Stimulated activated CD8-positive, alpha-beta memory T cell treated with anti-CD3 and anti-CD28 coated beads, Interleukin-7, amount 100 ng/mL, for 24 hours (primary cell): ENCODE data around the gene DLK1.

ENCODE experiments used
- DNase-seq: peaks from one replicate; pipeline ENCODE4 v3.0.0-alpha.2; 2020; ENCODE audit warnings: low read depth

The DLK1 gene

DNA sequence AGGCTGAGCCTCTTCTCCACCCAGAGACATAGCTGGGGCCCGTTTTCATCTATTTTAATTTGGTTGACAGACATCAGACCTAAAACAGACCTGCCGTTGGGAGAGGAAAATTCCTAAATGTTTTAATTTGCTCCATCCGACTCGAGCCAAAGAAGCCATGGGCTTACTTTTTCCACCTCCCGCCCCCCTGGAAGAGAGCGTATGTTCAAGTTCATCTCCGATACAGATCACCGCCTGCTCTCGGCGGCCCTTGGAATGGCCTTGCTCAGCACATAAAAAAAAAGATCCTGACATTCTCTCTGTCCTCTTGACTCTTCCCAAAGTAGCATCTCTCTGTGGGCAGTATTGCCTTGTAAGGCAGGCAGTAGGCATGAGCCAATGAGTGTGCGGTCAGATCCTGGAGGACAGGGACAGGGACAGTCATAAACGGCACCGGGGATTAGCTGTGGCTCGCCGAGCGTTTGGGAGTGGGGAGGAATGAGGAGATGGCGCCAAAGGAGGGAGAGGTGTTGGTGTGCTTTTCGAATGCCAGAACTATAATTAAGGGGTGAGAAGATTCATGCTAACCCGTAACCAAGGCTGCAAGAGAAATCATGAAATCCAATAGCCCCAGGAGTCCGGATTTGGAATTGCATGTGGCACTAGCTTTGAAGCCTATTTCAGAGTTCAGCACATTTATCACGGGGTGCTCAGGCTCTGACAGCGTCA is 51.3 kb downstream of the DLK1 start:
- no peak for DNase-seq

DNA sequence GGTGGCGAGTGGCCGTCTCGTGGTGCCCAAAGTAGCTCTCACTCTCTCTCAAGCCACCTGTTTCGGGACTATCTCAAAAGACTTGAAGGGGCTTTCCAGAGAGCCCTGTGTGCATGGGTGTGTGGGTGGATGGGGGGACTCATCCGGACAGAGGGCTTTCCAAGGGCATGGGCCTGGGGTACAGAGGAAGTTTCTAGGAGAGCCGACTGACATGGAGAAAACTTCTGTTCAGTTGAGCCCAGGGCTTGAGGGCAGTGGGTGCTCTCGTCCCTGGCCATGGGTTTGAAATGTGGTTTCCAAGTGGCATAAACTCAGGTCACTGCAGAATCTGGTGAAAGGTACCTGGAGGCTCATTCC is 51.8 kb downstream of the DLK1 start:
- DNase-seq, result no peak

DNA sequence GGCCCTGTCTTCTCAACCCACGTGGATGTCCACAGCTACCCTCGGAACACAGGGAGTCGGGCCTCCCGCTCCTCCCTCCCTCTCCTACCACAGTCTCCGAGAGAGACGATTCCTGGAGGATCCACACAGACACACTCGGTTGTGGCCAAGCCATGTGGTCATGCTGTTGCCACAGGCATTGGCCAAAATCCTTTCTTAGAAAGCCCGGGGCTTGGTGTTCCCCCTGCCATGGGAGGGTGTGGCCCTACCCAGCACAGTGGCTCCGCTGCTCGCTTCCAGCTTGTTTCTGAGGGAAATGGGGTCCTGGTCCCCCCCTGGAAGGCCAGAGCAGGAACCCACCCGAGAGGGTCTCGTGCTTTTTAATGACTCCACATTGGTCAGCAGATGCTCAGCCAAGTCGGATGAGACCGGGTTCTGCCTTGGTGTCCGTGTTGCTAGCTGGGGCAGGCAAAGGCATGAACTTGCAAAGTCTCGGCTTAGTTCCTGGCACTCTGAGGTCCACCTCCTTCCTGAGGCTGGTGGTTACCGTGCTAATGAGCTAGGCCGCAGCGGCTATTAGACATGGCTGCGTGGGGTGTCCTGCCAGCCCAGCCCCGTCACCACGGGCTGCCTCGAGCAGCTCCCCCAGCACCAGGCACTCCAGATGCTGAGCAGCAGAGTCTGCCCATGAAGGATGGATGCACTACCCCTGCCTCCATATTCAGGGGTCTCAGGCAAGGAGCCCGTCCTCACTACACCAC is 52.4 kb downstream of the DLK1 start:
- no peak for DNase-seq

DNA sequence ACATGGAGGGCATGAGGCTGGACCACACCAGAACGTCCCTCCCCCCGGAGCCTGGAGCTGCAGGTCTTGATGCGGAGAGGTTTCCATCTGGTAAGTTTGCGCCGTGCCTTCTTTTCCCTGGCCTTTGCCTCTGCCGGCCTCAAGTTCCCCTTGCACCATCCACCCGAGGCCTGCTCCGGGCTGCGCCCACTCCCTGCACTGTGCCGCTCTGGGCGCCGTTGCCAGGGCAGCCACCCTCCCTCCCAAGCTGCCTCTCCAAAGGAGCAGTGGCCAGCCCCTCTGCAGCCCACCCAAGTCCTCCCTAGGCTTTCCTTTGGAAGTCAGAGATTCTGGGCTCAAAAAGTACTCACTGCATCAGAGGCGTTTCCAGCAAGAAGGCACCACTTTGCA is 53.0 kb downstream of the DLK1 start:
- no peak for DNase-seq

DNA sequence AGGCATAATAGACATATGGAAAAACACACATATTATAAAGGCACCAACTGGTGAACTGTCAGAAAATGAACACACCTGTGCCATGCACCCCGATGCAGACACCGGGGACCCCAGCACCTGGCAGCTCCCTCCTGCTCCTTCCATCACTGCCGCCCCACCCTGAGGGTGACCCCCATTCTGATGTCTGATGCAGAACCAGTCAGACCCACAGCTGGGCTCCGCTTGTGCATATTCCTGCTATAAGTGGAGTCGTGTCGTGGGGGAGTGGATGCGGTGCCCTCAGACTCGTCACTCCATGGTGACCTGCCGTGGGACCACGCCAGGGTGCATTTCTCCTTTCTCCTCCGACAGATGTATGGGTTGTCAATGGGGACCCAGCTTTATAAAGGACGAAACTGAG is 53.6 kb downstream of the DLK1 start:
- no peak for DNase-seq

DNA sequence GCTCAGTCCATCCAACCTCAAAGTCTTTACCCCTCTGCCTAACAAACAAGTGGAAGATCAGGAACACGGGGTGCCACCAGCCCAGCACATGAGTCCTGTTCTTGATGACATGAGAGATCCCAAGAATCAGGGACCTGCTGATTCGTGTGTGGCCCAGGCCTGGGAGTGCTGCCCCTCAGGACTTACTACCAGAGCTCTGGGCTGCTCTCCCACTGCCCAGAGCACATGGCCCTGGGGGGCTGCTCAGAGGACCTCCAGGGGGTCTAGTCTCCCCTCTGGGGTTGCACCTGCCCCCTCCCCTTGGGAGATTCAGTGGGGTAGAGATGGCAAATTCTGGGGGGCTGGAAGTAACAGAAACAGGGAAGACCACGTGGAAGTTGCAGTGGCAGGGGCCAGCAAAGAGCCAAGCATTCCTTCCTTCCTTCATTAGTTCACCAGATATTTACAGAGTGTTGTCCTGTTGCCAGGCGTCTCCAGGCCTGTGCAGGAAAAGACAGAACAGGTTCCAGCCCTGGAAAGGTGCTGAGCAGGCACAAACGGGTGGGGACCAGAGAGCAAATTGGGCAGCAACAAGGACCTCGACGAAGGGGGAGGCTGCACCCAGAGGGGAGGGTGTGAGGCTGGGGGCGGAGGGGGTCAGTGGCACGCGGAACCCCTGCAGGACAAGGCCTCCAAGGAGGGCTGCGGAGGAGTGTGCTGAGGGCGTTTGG is 54.1 kb downstream of the DLK1 start:
- no peak for DNase-seq

DNA sequence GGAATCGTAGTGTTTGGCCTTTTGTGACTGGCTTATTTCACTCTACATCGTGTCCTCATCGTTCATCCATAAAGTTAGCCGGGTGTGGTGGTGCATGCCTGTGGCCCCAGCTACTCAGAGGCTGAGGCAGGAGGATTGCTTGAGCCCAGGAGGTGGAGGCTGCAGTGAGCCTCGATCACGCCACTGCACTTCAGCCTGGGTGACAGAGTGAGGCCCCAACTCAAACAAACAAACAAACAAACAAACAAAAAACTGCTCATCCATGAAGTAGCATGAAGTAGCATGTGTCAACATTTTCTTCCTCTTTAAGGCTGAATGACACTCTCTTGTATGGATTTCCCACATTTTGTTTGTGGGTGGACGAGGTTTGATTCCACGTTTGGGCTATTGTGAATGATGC is 55.3 kb downstream of the DLK1 start:
- DNase-seq, result no peak

DNA sequence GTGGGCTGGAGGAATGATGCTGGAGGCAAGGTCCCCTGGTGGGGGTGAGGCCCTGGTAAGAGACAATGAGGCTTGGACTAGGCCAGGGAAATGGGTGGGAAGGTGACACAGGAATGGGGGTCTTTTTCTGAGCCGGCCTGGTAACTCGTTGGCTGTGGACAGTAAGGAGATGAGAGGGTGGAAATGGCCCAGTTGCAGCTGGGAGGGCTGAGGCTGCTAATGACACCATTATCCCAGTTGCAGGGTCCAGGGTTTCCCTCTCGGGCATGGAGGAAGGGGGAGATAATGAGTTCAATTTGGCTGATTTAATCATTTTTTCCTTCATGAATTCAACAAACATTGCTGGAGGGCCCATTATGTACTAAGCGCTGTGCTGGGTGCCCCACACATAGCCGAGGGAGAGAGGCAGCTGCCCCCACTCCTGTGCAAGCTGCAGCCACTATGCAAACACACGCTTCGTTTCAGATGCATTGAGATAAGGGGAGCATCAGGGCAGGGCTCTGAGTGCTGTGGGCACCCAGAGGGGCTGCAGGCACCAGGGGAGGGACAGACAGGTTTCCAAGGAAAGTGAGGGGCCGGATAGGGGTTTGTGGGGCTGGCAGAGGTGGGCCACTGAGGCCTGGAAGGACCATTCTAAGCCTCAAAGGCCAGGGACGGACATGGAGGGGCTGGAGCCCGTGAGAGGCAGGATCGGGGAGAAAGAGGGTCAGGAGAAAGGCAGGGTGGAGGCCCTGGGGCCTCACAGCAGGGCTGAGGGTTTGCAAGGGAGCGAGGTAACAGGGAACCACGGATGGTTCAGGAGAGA is 56.0 kb downstream of the DLK1 start:
- DNase-seq, result no peak

DNA sequence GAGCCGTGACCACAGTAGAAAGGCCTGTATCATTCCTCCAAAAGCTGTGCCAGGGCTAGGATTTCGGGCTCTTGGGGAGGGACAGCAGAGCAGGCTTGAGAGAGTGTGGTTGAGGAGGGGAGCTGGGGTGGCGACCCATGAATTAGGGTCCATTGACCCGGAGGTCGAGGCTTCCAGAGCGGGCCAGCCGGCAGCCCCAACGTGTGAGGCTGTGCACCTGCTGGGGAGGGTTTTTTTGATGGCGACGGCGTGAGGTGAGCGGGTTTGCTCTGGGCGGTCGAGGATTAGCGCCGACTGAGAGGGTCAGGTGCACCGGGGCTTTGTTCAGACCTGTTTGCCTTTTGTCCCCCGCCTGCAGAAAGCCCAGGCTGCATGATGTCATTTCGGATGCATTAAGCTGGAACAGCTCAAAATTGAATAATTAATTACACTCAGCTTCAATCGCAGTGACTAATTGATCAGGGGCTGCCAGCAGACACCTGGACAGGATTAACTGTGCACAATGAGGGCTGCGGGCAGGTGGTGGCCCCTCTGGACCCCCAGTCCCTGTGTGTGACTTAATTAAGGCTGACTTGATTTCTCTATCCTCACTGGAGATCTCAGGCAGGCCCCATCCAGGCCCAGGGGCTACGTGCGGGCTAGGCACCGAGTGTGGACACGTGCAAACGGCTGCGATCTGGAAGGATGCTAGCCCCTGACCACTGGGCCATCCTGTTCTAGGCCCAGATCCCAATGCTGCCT is 57.1 kb downstream of the DLK1 start:
- DNase-seq, result no peak

DNA sequence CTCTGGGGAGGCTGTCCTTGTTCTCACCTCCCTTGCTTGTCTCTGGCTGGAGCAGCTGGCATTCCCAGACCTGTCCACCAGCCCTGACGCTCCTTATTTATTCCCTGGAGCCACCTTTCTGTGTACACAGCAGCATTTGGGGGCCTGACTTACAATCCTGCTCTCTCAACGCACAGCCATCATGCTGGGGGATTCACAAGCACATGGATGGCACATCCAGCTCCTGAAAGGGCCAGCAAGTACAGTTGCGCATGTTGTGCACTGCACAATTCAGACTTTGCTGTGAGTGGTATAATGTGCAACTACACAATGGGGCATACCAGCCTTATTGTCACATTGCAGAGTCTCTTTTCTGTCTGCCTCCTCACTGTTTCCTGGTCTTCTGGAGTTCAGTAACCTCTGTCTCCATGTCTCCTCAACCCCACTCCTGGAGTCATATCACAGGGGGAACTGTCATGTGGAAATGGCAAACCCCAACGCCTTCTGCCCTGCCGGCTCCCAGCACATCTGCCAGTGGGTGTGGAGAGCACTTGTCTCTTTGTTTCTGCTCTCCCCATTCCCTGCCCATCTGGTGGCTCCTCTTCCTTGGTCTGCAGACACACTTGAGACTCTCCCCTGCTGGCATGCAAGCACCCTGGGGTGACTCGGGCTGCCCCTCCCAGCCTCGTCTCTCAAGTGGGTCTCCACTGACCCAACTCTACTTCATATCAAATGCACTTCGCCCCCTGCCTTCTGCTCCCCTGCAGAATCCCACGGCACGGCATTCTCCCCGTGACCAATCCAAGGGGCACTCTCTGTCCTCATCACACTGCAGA is 58.0 kb downstream of the DLK1 start:
- DNase-seq, result no peak

DNA sequence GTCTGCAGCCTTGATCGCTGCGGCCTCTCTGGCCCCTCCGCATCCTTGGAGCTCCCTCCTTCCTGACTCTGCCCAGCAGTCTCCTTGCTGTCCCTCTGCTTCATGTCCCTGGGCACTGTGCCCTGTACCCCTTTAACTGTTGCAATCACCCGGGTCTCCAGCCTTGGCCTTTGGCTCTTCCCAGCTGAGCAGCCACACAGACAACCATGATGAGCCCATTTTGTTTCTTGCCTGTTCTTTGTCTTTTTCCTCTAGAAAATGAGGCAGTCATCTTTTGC is 58.6 kb downstream of the DLK1 start:
- DNase-seq, result no peak

DNA sequence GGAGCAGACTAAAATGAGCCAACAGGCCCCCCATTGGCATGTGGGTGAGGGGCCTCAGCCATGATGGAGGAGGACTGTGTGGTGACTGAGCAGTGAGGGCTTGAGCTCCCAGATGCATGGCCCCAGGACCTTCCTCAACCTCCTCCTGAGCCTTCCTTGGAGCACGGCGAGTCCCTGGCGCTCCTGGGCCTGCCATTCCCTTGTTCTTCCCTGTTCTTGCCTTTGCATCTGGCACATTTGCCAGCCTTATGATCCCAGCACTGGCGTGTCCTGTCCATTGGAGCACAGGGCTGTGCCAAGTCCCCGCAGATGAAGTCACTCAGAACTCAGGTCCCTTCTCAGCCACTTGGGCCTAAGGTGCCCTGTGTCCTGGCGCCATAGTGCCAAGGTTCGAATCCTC is 58.9 kb downstream of the DLK1 start:
- no peak for DNase-seq

DNA sequence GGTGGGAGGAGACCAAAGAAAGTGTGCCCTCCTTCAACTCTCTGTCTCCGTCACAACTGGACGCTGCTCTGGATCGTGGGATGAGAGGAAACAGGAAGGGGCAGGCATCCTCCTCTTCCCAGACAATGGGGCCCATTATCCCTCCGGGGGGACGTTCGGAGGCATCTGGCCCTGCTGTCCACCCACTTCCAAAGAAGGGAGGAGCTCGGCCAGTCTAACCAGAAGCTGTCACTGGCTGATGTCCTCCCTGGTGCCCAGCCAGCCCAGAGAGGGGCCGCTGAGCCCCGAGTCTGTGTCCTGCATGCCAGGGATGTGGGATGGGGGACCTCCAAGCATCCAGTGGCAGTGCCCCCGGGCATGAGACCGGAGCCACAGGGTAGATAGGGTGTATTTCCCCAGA is 59.4 kb downstream of the DLK1 start:
- no peak for DNase-seq

DNA sequence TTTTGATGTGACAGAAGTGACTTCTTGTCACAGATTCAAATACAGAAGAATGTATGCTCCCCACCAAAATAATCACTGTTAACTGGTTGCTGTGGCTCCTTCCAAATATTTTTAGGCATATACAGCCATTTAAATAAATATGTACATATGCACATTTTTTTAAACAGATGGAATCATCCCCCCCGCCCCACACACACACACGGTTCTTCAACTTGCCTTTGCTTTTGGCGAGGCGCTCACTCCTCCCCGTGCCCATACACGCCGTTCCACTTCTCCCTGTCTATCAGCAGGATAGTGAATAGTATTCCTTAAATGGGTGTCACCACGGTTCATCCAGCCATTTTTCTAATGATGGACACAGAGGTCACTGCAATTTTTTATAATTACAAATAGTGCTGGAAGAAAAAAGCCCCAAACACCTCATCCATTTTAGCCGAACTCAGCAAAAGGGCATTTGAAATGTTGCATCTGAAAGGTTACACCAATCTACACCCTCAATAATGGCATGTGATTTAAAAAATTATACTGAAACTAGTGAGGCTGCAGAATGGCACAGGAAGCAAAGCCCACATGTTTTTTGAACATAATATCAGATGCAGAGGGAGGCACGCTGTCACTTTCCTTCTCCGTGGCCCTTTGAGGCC is 60.0 kb downstream of the DLK1 start:
- no peak for DNase-seq

DNA sequence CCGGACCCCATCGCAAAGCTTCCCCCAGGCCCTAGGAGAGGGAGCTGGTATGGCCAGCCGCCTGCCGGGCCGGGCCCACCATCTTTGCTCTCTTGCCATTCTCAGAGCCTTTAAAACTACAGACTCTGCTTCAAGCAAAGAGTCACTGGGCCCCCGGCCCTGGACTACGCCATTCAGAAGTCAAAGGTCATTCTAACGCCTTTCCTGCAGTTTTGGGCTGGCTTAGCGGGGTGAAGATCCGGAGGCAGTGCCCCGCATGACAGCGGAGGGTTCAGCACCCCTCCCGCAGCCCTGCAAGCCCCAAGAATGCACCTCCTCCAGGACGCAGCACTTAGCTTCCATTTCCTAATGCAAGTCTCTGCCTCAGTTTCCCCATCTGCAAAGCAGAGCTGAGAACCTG is 61.0 kb downstream of the DLK1 start:
- no peak for DNase-seq
